Lower leg skin (tissue), 3 donors: ENCODE data around the gene SNAPC1.

Experiments
- CTCF ChIP-seq, 3 donors: fragments of 450-650 bp; IDR thresholded peaks; one replicate each; pipeline ENCODE4 v1.5.1; 2016; ENCODE audit warnings: antibody characterized with exemption in 3 of 3, mild to moderate bottlenecking in 3 of 3, moderate library complexity in 2 of 3
- POLR2A ChIP-seq, 2 donors: fragments of 450-650 bp; IDR thresholded peaks; one replicate each; pipeline ENCODE4 v1.6.1; 2016 to 2017; ENCODE audit warnings: antibody characterized with exemption in 2 of 2, mild to moderate bottlenecking in 1 of 2, moderate library complexity in 1 of 2

GRCh38 chr14:61750708-61751474 lies 11.3 kb upstream of the SNAPC1 start:
- TF ChIP-seq CTCF (IDR thresholded peaks at IDR 0.05): no peak
- peak in 1 of 2 donors; percentile 61 for TF ChIP-seq POLR2A (IDR thresholded peaks at IDR 0.05)
